Measurements from ENCODE around the gene CCDC146. TPM values are rescaled to one million over a fixed set of nuclear protein-coding genes. Genes with fewer than 3 reads are reported as not detected.

The CCDC146 gene
- polyA plus RNA-seq, 1 of the 3 experiments (the other 2 are of a cell fraction) = 2.7 TPM

DNA sequence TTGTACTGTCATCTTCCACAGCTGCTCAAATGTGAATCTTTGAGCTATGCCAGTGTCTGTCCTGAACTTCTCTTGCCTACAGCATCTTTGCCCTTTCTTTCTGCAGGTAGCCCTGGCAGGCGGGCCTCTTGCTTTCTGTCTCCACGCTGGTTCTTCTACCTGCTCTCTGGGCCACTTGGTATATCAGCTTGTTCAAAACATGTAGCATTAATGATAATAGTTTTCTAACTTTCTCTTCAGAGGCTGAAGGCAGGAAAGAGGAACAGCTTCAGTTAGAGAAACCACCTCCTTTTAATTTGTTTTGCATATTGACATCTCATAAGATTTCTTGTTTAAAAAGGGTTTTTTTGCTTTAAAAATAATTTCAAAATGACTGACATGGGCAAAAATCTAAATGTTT, 78.1 kb downstream of the CCDC146 start:
- no peak for TF ChIP-seq RAD21 (IDR thresholded peaks at IDR 0.05; ENCODE audit: low read length)
- TF ChIP-seq CHD2 (IDR thresholded peaks at IDR 0.05; ENCODE audit: low read length, partially characterized antibody) = no peak
- TF ChIP-seq, protein P1, sequence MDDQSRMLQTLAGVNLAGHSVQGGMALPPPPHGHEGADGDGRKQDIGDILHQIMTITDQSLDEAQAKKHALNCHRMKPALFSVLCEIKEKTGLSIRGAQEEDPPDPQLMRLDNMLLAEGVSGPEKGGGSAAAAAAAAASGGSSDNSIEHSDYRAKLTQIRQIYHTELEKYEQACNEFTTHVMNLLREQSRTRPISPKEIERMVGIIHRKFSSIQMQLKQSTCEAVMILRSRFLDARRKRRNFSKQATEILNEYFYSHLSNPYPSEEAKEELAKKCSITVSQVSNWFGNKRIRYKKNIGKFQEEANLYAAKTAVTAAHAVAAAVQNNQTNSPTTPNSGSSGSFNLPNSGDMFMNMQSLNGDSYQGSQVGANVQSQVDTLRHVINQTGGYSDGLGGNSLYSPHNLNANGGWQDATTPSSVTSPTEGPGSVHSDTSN (IDR thresholded peaks at IDR 0.05) = no peak
- TF ChIP-seq, protein P2, sequence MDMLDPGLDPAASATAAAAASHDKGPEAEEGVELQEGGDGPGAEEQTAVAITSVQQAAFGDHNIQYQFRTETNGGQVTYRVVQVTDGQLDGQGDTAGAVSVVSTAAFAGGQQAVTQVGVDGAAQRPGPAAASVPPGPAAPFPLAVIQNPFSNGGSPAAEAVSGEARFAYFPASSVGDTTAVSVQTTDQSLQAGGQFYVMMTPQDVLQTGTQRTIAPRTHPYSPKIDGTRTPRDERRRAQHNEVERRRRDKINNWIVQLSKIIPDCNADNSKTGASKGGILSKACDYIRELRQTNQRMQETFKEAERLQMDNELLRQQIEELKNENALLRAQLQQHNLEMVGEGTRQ (IDR thresholded peaks at IDR 0.05; ENCODE audit: borderline replicate concordance, low read depth, low read length) = no peak
- TF ChIP-seq, protein P3, sequence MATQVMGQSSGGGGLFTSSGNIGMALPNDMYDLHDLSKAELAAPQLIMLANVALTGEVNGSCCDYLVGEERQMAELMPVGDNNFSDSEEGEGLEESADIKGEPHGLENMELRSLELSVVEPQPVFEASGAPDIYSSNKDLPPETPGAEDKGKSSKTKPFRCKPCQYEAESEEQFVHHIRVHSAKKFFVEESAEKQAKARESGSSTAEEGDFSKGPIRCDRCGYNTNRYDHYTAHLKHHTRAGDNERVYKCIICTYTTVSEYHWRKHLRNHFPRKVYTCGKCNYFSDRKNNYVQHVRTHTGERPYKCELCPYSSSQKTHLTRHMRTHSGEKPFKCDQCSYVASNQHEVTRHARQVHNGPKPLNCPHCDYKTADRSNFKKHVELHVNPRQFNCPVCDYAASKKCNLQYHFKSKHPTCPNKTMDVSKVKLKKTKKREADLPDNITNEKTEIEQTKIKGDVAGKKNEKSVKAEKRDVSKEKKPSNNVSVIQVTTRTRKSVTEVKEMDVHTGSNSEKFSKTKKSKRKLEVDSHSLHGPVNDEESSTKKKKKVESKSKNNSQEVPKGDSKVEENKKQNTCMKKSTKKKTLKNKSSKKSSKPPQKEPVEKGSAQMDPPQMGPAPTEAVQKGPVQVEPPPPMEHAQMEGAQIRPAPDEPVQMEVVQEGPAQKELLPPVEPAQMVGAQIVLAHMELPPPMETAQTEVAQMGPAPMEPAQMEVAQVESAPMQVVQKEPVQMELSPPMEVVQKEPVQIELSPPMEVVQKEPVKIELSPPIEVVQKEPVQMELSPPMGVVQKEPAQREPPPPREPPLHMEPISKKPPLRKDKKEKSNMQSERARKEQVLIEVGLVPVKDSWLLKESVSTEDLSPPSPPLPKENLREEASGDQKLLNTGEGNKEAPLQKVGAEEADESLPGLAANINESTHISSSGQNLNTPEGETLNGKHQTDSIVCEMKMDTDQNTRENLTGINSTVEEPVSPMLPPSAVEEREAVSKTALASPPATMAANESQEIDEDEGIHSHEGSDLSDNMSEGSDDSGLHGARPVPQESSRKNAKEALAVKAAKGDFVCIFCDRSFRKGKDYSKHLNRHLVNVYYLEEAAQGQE (IDR thresholded peaks at IDR 0.05; ENCODE audit: low read depth, low read length) = no peak
- no peak for TF ChIP-seq NRF1 (IDR thresholded peaks at IDR 0.05; ENCODE audit: low read depth, low read length)
- TF ChIP-seq, protein P4, sequence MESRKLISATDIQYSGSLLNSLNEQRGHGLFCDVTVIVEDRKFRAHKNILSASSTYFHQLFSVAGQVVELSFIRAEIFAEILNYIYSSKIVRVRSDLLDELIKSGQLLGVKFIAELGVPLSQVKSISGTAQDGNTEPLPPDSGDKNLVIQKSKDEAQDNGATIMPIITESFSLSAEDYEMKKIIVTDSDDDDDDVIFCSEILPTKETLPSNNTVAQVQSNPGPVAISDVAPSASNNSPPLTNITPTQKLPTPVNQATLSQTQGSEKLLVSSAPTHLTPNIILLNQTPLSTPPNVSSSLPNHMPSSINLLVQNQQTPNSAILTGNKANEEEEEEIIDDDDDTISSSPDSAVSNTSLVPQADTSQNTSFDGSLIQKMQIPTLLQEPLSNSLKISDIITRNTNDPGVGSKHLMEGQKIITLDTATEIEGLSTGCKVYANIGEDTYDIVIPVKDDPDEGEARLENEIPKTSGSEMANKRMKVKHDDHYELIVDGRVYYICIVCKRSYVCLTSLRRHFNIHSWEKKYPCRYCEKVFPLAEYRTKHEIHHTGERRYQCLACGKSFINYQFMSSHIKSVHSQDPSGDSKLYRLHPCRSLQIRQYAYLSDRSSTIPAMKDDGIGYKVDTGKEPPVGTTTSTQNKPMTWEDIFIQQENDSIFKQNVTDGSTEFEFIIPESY (IDR thresholded peaks at IDR 0.05; ENCODE audit: borderline replicate concordance, low read depth) = no peak
- TF ChIP-seq, protein P5, sequence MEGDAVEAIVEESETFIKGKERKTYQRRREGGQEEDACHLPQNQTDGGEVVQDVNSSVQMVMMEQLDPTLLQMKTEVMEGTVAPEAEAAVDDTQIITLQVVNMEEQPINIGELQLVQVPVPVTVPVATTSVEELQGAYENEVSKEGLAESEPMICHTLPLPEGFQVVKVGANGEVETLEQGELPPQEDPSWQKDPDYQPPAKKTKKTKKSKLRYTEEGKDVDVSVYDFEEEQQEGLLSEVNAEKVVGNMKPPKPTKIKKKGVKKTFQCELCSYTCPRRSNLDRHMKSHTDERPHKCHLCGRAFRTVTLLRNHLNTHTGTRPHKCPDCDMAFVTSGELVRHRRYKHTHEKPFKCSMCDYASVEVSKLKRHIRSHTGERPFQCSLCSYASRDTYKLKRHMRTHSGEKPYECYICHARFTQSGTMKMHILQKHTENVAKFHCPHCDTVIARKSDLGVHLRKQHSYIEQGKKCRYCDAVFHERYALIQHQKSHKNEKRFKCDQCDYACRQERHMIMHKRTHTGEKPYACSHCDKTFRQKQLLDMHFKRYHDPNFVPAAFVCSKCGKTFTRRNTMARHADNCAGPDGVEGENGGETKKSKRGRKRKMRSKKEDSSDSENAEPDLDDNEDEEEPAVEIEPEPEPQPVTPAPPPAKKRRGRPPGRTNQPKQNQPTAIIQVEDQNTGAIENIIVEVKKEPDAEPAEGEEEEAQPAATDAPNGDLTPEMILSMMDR (IDR thresholded peaks at IDR 0.05) = no peak
- TF ChIP-seq FOXM1 (IDR thresholded peaks at IDR 0.05; ENCODE audit: low read depth) = no peak
- TF ChIP-seq EP300 (IDR thresholded peaks at IDR 0.05; ENCODE audit: borderline replicate concordance in 1 of 2, low read depth in 1 of 2, low read length in 1 of 2) = no peak
- no peak for TF ChIP-seq FOXJ3 (CRISPR knock-in tag; IDR thresholded peaks at IDR 0.05)
- no peak for TF ChIP-seq TCF12 (IDR thresholded peaks at IDR 0.05)
- TF ChIP-seq TAF1 (IDR thresholded peaks at IDR 0.05; ENCODE audit: borderline replicate concordance, low read depth, low read length) = no peak
- no peak for TF ChIP-seq EZH2phosphoT487 (IDR thresholded peaks at IDR 0.05; ENCODE audit: borderline replicate concordance, low read depth)
- no peak for TF ChIP-seq NFIC (IDR thresholded peaks at IDR 0.05; ENCODE audit: borderline replicate concordance)
- TF ChIP-seq, protein P6, sequence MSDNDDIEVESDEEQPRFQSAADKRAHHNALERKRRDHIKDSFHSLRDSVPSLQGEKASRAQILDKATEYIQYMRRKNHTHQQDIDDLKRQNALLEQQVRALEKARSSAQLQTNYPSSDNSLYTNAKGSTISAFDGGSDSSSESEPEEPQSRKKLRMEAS (IDR thresholded peaks at IDR 0.05; ENCODE audit: low read depth) = no peak
- TF ChIP-seq GABPA (IDR thresholded peaks at IDR 0.05; ENCODE audit: low read depth) = no peak
- TF ChIP-seq MEF2A (IDR thresholded peaks at IDR 0.05; ENCODE audit: borderline replicate concordance, low read depth) = no peak
- no peak for TF ChIP-seq JUND (IDR thresholded peaks at IDR 0.05)
- no peak overlapping the region for H2AFZ ChIP-seq (ENCODE audit: low read depth)
- H3K4me3 ChIP-seq (ENCODE audit: low read depth in 2 of 2, low read length in 1 of 2) = no peak overlapping the region
- ChIA-PET POLR2A (no interaction called here), CTCF (interaction anchor here (0.6 to 1.8 kb wide), 4 partner anchors 9 to 216 kb away, joined by 3 to 4 read pairs (median 4); partner anchors contain the start of gene GSAP)
- no peak overlapping the region for H3K9ac ChIP-seq
- H3F3A ChIP-seq (replicated peaks; ENCODE audit: insufficient read depth) = no peaks in the 10 kb centered on the region
- H3K4me2 ChIP-seq = no peak overlapping the region
- no peaks in the 10 kb centered on the region for H3K79me2 ChIP-seq (ENCODE audit: insufficient read depth)
- H3K9me2 ChIP-seq = no peaks in the 10 kb centered on the region; the same call in 1 of the 2 replicates
- no peaks in the 10 kb centered on the region for H3K27me3 ChIP-seq (ENCODE audit: insufficient read depth)
- 87% methylated on average over 2 of the region's 2 CpGs for WGBS (ENCODE audit: low lambda C conversion rate)
- DNase-seq = no peak
- no peaks in the 10 kb centered on the region for H4K20me1 ChIP-seq (ENCODE audit: insufficient read depth)
- H3K9me3 ChIP-seq = no peaks in the 10 kb centered on the region
- H3K36me3 ChIP-seq (replicated peaks in 1 of 2; ENCODE audit: control insufficient read depth in 1 of 2, insufficient read depth in 2 of 2, low read length in 1 of 2) = no peaks in the 10 kb centered on the region
- H3K27ac ChIP-seq (ENCODE audit: low read depth in 2 of 2, low read length in 1 of 2) = no peak overlapping the region
- H3K4me1 ChIP-seq (ENCODE audit: control insufficient read depth in 1 of 2, insufficient read depth in 2 of 2, low read depth in 1 of 2, low read length in 1 of 2) = no peaks in the 10 kb centered on the region
